HG02973 (cell line): ENCODE results near the gene SLC16A8.
"Not testable (repeated sequence)": the region's sequence is repeated elsewhere in the genome, so short reads cannot be mapped to it uniquely, and the experiment has no call there.

Experiments used
- ATAC-seq: cut with Tn5 transposase; IDR thresholded peaks from one replicate; pipeline ENCODE4 v1.9.1; 2021; ENCODE audit warnings: moderate library complexity; ENCODE audit not compliant: unreplicated experiment

Gene SLC16A8

DNA sequence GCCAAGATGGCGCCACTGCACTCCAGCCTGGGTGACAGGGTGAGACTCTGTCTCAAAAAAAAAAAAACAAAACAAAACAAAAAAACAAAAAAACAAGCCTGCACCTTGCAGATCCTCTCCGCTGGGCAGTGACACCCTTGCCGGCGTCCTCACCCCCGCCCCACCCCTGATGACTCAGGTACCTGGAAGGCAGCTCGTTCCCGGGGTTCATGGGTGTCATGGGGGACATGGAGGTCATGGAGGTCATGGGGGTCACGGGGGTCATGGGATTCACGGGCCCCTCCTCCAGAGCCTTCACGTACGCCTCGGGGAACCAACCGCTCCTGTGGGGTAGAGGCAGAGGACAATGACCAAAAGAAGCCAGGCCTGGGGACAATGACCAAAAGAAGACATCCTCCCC lies 3.0 kb upstream of the SLC16A8 start:
- no peak for ATAC-seq

DNA sequence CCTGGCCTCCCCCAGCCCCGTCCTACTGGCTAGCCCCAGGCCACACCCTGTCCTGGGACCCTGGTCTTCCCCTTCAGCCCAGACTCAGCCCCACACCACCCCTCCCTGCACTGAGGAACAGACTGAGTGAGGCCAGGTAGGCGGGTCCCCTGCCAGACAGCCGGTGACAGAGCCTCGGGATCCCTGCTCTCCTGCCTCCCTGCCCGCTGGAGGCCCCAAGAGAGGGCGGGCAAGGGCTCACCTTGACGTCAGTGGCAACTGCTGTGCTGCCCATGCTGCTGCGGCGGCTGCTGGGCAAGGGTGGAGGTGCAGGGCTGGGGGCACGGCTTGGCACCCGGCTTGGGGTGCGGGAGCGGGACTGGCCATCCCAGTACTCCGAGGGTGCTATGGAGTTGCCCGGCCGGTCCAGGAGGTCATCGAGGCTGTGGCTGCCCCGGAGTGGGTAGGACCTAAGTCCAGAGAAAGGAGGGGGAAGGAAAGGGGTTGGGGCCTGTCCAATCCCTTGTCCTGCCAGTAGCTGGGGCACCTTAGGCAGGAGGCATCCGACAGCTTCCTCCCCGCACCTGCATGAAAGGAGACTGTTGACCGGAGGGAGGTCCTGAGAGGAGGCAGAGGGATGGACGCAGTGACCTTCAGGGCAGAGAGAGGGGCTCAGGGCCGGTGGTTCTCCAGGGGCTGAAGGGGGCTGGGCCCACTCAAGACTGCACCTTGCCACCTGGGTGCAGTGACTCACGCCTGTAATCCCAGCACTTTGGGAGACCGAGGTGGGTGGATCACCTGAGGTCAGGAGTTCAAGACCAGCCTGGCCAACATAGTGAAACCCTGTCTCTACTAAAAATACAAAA lies 2.2 kb upstream of the SLC16A8 start:
- no peak for ATAC-seq

DNA sequence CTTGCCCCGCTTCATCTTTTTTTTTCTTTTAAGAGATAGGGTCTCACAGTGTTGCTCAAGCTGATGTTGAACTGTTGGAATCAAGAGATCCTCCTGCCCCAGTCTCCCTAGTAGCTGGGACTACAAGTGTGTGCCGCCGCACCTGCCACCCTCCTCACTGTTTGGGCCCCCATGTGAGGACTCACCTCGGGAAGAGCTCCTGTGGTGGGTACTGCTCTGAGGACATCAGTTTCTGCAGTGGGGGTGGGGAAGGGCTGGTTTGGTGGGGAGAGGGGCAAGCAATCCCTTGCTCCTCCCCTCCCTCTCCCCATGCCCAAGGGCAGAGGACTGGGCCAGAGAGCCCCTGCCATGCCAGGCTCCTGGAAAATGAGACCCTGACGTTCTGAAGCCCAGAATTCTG lies 1.5 kb upstream of the SLC16A8 start:
- ATAC-seq, result no peak

- ATAC-seq, result no peak
These were observed 1.1 kb upstream of the SLC16A8 start for GRCh38 chr22:38085056-38085455.

DNA sequence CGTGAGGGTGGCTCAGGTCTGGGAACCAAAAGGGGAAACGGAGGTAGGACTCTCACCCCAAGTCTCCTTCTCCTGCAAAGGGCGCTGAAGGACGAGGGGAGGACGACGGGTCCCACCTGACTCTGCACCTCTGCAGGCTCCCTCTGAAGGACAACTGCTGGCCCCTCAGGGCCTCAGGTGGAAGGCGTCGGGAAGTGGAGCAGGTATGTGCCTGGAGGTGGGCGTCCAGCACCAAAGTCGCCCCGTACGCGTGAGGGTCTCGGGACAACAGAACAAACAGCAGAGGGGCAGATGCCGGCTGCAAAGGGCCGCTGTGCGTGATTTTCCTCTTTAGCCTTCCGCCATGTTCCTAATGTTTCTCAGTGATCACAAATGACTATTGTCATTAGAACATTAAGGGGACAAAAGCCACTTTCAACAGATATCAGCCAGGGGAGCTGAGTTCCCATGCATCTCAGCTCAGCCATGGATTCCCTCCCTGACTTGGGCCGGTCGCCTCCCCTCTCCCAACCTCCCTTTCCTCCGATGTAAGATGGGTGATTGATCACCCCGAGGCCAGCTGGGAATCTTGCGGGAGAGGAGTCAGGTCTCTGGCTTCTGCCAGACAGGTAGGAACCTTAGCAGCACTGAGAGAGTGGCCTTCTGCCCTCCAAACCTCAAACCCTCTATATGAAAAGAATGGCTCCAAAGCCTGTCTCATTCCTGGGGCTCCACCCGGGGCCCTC lies 836 bp downstream of the SLC16A8 start:
- no peak for ATAC-seq

- no peak for ATAC-seq
These were observed 1.8 kb downstream of the SLC16A8 start for GRCh38 chr22:38081941-38082828.

GRCh38 chr22:38081636-38081940 lies 2.4 kb downstream of the SLC16A8 start:
- ATAC-seq, result no peak

DNA sequence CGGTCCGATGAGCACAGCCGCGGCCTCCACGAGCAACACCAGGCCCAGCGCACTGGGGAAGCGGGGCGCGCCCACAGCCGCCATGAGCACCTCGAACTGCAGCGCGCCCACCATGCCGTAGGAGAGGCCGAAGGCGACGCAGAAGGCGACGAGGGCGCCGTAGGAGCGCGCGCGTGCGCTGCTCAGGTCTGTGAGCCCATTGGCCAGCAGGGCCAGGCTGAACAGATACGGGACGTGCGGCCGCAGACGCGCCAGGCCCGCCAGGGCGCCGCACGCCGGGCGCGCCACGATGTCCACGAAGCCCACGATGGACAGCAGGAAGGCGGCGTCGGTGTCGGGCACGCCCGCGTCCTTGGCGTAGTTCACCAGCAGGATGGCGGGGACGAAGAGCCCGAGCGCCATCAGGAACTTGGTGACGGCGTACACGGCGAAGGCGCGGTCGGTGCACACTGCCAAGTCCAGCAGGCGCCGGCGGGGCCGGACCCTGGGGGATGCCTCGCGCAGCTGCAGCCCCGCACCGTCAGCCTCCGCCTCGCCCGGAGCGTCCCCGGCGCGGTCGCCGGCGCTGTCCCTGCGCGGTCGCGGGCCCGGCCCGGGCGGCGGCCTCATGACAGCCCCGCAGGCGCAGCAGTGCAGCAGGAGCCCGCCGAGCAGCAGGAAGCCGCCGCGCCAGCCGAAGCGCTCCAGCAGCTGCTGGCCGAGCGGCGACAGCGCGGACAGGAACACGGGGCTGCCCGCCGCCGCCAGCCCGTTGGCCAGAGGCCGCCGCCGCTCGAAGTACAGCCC lies 2.9 kb downstream of the SLC16A8 start:
- no peak for ATAC-seq

- ATAC-seq, result no peak
These were observed 3.5 kb downstream of the SLC16A8 start for GRCh38 chr22:38080474-38080849.

- ATAC-seq, result no peak
These were observed 4.2 kb downstream of the SLC16A8 start for GRCh38 chr22:38079804-38080203.

- not testable (repeated sequence) for ATAC-seq
These were observed 4.8 kb downstream of the SLC16A8 start for GRCh38 chr22:38079208-38079607.

- no peak for ATAC-seq
These were observed 5.7 kb downstream of the SLC16A8 start for GRCh38 chr22:38078046-38078840.

DNA sequence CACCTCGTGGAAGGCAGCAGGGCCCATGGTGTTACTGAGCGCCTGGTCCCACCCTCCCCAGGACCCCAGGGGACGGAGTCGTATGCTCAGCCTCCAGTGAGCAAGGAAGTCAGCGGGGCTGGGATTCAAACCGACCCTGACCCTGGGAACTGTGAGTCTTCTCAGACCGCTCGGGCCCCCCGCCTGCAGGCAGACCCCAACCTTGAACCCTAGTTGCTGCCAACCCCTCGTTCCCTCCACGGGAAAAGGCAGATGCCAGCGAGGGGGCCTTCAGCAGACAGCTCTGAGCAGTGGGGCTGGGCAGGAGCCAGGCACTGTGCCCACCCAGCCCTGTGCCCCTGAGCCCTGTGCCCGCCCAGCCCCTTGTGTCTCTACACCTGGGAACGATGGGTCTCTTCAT lies 6.4 kb downstream of the SLC16A8 start:
- ATAC-seq, result no peak

- ATAC-seq, result no peak
These were observed 6.9 kb downstream of the SLC16A8 start for GRCh38 chr22:38077096-38077495.

DNA sequence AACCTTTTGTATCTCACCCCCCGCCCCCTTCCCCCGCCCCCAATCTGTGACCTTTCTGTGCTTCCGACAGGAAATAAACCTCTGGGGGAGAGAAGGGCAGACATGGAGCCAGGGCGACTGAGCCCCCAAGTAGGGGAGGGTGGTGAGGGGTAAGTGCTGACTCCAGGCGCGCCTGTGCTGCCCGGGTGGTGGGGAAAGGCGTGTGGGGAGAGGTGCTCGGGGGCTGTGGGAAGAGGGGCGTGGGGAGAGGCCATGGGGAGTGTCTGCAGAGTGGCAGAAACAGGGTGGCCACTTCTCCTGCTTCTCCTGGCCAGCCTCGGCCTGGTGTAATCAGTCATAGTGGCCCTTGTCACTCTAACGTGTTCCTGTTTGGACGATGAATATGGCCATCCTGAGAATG lies 8.0 kb downstream of the SLC16A8 start:
- no peak for ATAC-seq

DNA sequence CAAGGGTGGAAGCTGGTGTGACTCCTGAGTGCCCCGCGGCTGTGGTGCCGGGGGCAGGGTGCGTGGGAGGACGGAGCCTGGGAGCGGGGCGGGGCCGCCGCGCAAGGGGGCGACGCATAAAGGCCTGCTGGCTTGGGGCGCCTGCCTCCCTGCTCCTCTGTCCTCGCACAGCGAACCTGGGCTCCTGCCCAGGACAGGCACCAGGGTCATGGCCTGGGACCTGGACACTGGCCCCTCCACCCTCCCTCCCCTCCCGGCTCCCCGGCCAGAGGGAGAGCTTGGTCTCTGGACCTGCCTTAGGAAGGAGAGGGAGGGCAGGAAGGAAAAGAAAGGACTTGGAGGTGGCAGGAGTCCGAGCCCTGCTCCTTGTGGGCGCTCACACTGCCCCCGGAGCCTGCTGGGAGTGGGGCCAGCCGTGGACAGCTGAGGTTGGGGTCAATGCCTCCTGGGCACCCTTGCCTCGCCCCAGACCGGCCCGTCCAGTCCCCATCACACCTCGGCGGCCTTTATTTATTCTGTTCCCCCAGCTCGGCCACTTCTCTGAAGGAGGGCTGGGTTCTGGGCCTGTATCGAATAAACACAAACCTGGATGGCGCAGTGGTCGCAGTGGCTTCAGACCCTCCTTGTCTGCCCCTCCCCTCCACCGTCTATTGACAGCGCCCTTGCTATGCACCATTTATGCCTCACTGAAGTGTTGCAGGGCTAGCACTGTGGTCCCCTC lies 8.7 kb downstream of the SLC16A8 start:
- ATAC-seq, result no peak

- no peak for ATAC-seq
These were observed 9.5 kb downstream of the SLC16A8 start for GRCh38 chr22:38074181-38075104.
